NCI-H82 (cell line): ENCODE data around the gene CREBZF.

Experiments used
- DNase-seq: peaks from one replicate; lab custom pipeline; 2025; lab: John Stamatoyannopoulos, UW

CREBZF gene

GRCh38 chr11:85664615-85665481 lies at the start of gene CREBZF:
TSS of gene CREBZF (minus strand) at chr11:85665129. CDS start at chr11:85664875, 254 bp downstream.
- peak; percentile 94 for DNase-seq

- DNase-seq, result no peak
These were observed 48.0 kb upstream of the CREBZF start for GRCh38 chr11:85712953-85713352.

- no peak for DNase-seq
These were observed 46.0 kb upstream of the CREBZF start for GRCh38 chr11:85710917-85711316.

- no peak for DNase-seq
These were observed 45.2 kb upstream of the CREBZF start for GRCh38 chr11:85709941-85710702.

GRCh38 chr11:85705800-85706199 lies 40.9 kb upstream of the CREBZF start:
- DNase-seq, result no peak

GRCh38 chr11:85704967-85705366 lies 40.0 kb upstream of the CREBZF start:
- no peak for DNase-seq

- DNase-seq, result no peak
These were observed 35.2 kb upstream of the CREBZF start for GRCh38 chr11:85699957-85700741.

GRCh38 chr11:85698195-85698594 lies 33.3 kb upstream of the CREBZF start:
- DNase-seq, result no peak

GRCh38 chr11:85697747-85698146 lies 32.8 kb upstream of the CREBZF start:
- no peak for DNase-seq

GRCh38 chr11:85695546-85695945 lies 30.6 kb upstream of the CREBZF start:
- no peak for DNase-seq

GRCh38 chr11:85694385-85694980 lies 29.6 kb upstream of the CREBZF start:
- DNase-seq, result peak; percentile 5

- peak; percentile 62 for DNase-seq
These were observed 21.0 kb upstream of the CREBZF start, which contains the start of gene CCDC89 for GRCh38 chr11:85685820-85686459. TSS of gene CCDC89 (minus strand) at chr11:85686195. CDS start at chr11:85686130, 65 bp downstream.

GRCh38 chr11:85685125-85685819 lies 20.3 kb upstream of the CREBZF start:
- DNase-seq, result peak; percentile 40

GRCh38 chr11:85682330-85683305 lies 17.7 kb upstream of the CREBZF start:
- DNase-seq, result no peak

- peak; percentile 75 for DNase-seq
These were observed 16.0 kb upstream of the CREBZF start for GRCh38 chr11:85680897-85681296.

GRCh38 chr11:85679576-85679975 lies 14.6 kb upstream of the CREBZF start:
- no peak for DNase-seq

- no peak for DNase-seq
These were observed 8.5 kb upstream of the CREBZF start for GRCh38 chr11:85673393-85673792.

GRCh38 chr11:85672105-85672902 lies 7.4 kb upstream of the CREBZF start:
- DNase-seq, result no peak
